GM18951 (cell line): ENCODE data around the gene GJA9.

ENCODE experiments used
- POLR2A ChIP-seq: IDR thresholded peaks from 4 replicates; pipeline ENCODE4 v1.6.1; 2011; ENCODE audit warnings: mild to moderate bottlenecking; ENCODE audit not compliant: insufficient read length, insufficient read depth; ENCODE audit errors: extremely low read depth
- in situ Hi-C: fragments of 300-500 bp; cut with MboI; formaldehyde crosslinking; loops from one replicate; pipeline ENCODE4 v1.12.0; 2022; ENCODE audit warnings: low sequenced_read_pairs, mixed read lengths, inconsistent platforms; ENCODE audit not compliant: unreplicated experiment

Gene GJA9

GRCh38 chr1:38832370-38832734 lies 49.0 kb downstream of the GJA9 start:
- in situ Hi-C loops = loop anchor here (25.0 kb wide), 1 partner anchor 945 kb away; no protein-coding TSS in a partner anchor
- no peak for TF ChIP-seq POLR2A

GRCh38 chr1:38831731-38832369 lies 49.5 kb downstream of the GJA9 start:
- TF ChIP-seq POLR2A = no peak
- in situ Hi-C loops = loop anchor here (25.0 kb wide), 1 partner anchor 945 kb away; no protein-coding TSS in a partner anchor

GRCh38 chr1:38829368-38829767 lies 52.0 kb downstream of the GJA9 start:
- in situ Hi-C loops = loop anchor here (25.0 kb wide), 1 partner anchor 942 kb away; no protein-coding TSS in a partner anchor
- TF ChIP-seq POLR2A = no peak

- no peak for TF ChIP-seq POLR2A
- in situ Hi-C loops = loop anchor here (25.0 kb wide), 1 partner anchor 940 kb away; no protein-coding TSS in a partner anchor
Observed at GRCh38 chr1:38827318-38827717, 54.1 kb downstream of the GJA9 start.

GRCh38 chr1:38826886-38827285 lies 54.5 kb downstream of the GJA9 start:
- in situ Hi-C loops = loop anchor here (25.0 kb wide), 1 partner anchor 940 kb away; no protein-coding TSS in a partner anchor
- no peak for TF ChIP-seq POLR2A

GRCh38 chr1:38826262-38826661 lies 55.1 kb downstream of the GJA9 start:
- no peak for TF ChIP-seq POLR2A
- in situ Hi-C loops = loop anchor here (25.0 kb wide), 1 partner anchor 939 kb away; no protein-coding TSS in a partner anchor
